Heart left ventricle (tissue), 16 donors: ENCODE results near the gene IL4R. TPM values are rescaled to one million over a fixed set of nuclear protein-coding genes. Genes with fewer than 3 reads are reported as not detected.

Source experiments
- ATAC-seq, 4 donors: fragments of 200-7000 bp; cut with Tn5 transposase; one replicate each; pipeline ENCODE4 v1.9.1; 2020 to 2022; ENCODE audit warnings: moderate library complexity in 4 of 4, mild to moderate bottlenecking in 3 of 4, moderate number of reproducible peaks in 1 of 4
- DNase-seq, 5 donors: peaks; one replicate each; pipeline ENCODE4 v3.0.0-alpha.2; 2020
- H3K27ac ChIP-seq, 12 donors: fragments of 200-600 bp; sonication (generic) in 4 of 12; one replicate each; pipeline versions ENCODE4 v1.5.0 to v1.8.0; 2016 to 2022; ENCODE audit warnings: mild to moderate bottlenecking in 2 of 12
- H3K27me3 ChIP-seq, 9 donors: fragments of 200-600 bp; sonication (generic) in 2 of 9; one replicate each; pipeline versions ENCODE4 v1.5.1 to v1.8.0; 2016 to 2022; ENCODE audit warnings: mild to moderate bottlenecking in 3 of 9
- H3K36me3 ChIP-seq, 9 donors: fragments of 200-600 bp; sonication (generic) in 2 of 9; one replicate each; pipeline versions ENCODE4 v1.5.0 to v1.8.0; 2018 to 2022; ENCODE audit warnings: mild to moderate bottlenecking in 2 of 9
- H3K4me1 ChIP-seq, 12 donors: fragments of 200-600 bp; sonication (generic) in 4 of 12; one replicate each; pipeline versions ENCODE4 v1.5.0 to v1.8.0; 2016 to 2022; ENCODE audit warnings: mild to moderate bottlenecking in 3 of 12
- H3K4me3 ChIP-seq, 12 donors: fragments of 200-600 bp; sonication (generic) in 4 of 12; one replicate each; pipeline versions ENCODE4 v1.5.0 to v1.8.0; 2017 to 2022; ENCODE audit warnings: mild to moderate bottlenecking in 9 of 12, moderate library complexity in 4 of 12
- H3K9me3 ChIP-seq, 12 donors: fragments of 200-600 bp; sonication (generic) in 4 of 12; one replicate each; pipeline versions ENCODE4 v1.5.0 to v1.8.0; 2016 to 2022; ENCODE audit warnings: mild to moderate bottlenecking in 1 of 12
- POLR2A ChIP-seq, 2 donors: fragments of 450-650 bp; IDR thresholded peaks; one replicate each; pipeline ENCODE4 v1.6.1; 2017; ENCODE audit warnings: antibody characterized with exemption in 2 of 2, mild to moderate bottlenecking in 2 of 2, moderate library complexity in 2 of 2
- WGBS, 4 donors: extraction: QIAGEN DNeasy Blood & Tissue Kit in 2 of 4; methylation state at CpG; one replicate each; pipeline versions ENCODE4 v1.1.5 to v1.1.7; 2013 to 2018; 5-methylcytosine and 5-hydroxymethylcytosine counted together
- intact Hi-C, 10 donors: fragments of 100-400 bp; cut with DNase I; formaldehyde crosslinking; loops; one replicate each; pipeline versions ENCODE4 v1.11.1 to v1.14.2; 2022
- long read RNA-seq, 3 donors: library from polyadenylated mRNA; unstranded; transcript quantifications; one replicate each; pipeline ENCODE4 v2.0.0, GENCODE V29; 2020 to 2021
- polyA plus RNA-seq, 2 donors: library from polyadenylated mRNA; stranded (reverse); fragments of 200-250 nt; gene quantifications; one replicate each; pipeline ENCODE4 v1.2.3, GENCODE V29; 2013
- total RNA-seq, 9 donors: library from RNA; depleted of rRNA in 2 of 9; stranded (reverse); fragments of >200 nt in 2 of 9; fragmentation: NEBNext Ultra II Directional in 3 of 9; extraction: Animal tissue kit (Norgen Biotek cat#: 25700) in 3 of 9; gene quantifications; one replicate each; pipeline versions ENCODE4 v1.1.0 to v1.2.4, GENCODE V29; 2016 to 2023
- TF ChIP-seq, protein P1 (sequence below), 12 donors: fragments of 200-600 bp; sonication (generic) in 4 of 12; IDR thresholded peaks; one replicate each; pipeline versions ENCODE4 v1.5.0 to v1.8.0; 2018 to 2022; ENCODE audit warnings: antibody characterized with exemption in 12 of 12, mild to moderate bottlenecking in 5 of 12
- donor health status: ischemic (EF 13 %, LVEDD 7.1; RV severe dilation, severe dysfunction).
- donor health status: healthy with polysubstance abuse.
- donor health status: DM: no; HTN: yes; CAD: no.
- donor health status: DM: no; HTN: no; CAD: no.
- donor health status: ischemic (EF 25% LVEDD 6.9; RV normal size, moderate dysfunction).
- donor health status: ischemic (EF 25% LVEDD 5.7; RV mildly dilated, moderate dysfunction).
- donor health status: healthy.
- donor health status: DM: yes; HTN: yes; CAD: no.
- donor health status: ischemic (EF 35%, LVEDD 5.7; RV mildly dilated, moderate dysfunction).
- donor health status: nonischemic (EF 11% LVEDD 7.7; RV severe dilation, severe dysfunction).
- donor health status: DM: yes; HTN: yes; CAD: no.
- donor health status: PGD.
- donor health status: ischemic (EF 29% LVEDD 5.4; RV normal size, mild dysfunction).
- donor health status: nonischemic (EF 23%, LVEDD 6.1; RV moderate dilation, normal function).

The IL4R gene
- total RNA-seq: 10 to 100 TPM in 4 of 9 donors, 1 to 10 TPM in 5; 6.7 to 47.4 (median 8.2) TPM
- polyA plus RNA-seq: 1 to 10 TPM; 5.8 to 9.9 TPM
- long read RNA-seq, donor 1, partial matches to known transcripts: 0 of 5 reads
- long read RNA-seq, donor 1, other reads (novel, unspliced or antisense): 5 of 5 reads
- long read RNA-seq, donor 2, partial matches to known transcripts: 1 of 4 reads
- long read RNA-seq, donor 2, other reads (novel, unspliced or antisense): 2 of 4 reads
- long read RNA-seq, donor 3, partial matches to known transcripts: 0 of 5 reads
- long read RNA-seq, donor 3, other reads (novel, unspliced or antisense): 2 of 5 reads

DNA sequence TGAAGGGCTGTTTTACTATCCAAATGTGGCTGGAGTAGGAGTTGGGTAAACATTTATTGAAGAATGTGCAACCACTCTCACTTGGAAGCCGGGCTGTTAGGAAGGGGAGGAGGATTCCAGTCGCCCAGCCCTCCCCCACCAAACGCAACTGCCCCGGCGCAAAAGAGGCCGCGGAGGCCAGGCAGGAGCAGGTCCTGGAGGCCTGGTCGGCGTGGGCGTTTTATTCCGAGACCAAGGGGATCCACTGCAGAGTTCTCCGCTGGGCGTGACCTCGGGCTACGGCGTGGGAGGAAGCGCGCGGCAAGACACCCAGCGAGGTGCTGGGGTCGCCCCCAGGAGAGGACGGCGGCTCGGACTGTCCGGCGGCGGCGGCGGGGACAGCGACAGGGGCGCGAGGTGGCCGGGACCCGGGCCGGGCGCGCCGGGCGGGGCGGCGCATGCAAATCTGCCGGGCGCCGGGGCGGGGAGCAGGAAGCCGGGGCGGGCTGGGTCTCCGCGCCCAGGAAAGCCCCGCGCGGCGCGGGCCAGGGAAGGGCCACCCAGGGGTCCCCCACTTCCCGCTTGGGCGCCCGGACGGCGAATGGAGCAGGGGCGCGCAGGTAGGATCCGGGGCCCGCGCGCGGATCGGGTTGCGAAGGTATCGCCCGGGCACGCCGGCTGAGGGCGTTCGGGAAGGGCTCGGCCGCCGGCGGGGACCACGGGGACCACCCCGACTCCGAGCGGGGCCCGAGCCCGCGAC lies at the start of gene IL4R:
TSS of gene IL4R (plus strand) at position 553 of the 739 bp plus-strand sequence. CDS start 26,230 bp downstream, outside the sequence.
- intact Hi-C loops: loop anchor here in 6 of 10 donors (1.0 to 10.0 kb wide), 5 partner anchors 46 to 79 kb away; partner anchors contain the start of gene NSMCE1 (in 1 of the 6)
- peak; percentile 78 to 89 (median 85) for DNase-seq
- WGBS, 4 donors: 0 to 2% (median 1%) methylated on average over 24 to 85 of the region's 85 CpGs
- Histone ChIP-seq H3K9me3 (peaks cover 0 to 4% (median 0%) of the 10 kb centered on the region in 12 donors), H3K4me1 (peaks cover 4 to 53% (median 29%) of the 10 kb centered on the region in 12 donors), H3K36me3 (peaks cover 0 to 6% (median 0%) of the 10 kb centered on the region in 9 donors), H3K4me3 (peak within 1 kb of the TSS; percentile 63 to 99 (median 86)), H3K27me3 (peaks cover 0 to 6% (median 0%) of the 10 kb centered on the region in 9 donors), H3K27ac (peak within 1 kb of the TSS; percentile 89 to 99 (median 96))
- peak; percentile 21 to 62 (median 48) for ATAC-seq
- peak in 1 of 2 donors; percentile 53 for TF ChIP-seq POLR2A (IDR thresholded peaks at IDR 0.05)
- TF ChIP-seq, protein P1, sequence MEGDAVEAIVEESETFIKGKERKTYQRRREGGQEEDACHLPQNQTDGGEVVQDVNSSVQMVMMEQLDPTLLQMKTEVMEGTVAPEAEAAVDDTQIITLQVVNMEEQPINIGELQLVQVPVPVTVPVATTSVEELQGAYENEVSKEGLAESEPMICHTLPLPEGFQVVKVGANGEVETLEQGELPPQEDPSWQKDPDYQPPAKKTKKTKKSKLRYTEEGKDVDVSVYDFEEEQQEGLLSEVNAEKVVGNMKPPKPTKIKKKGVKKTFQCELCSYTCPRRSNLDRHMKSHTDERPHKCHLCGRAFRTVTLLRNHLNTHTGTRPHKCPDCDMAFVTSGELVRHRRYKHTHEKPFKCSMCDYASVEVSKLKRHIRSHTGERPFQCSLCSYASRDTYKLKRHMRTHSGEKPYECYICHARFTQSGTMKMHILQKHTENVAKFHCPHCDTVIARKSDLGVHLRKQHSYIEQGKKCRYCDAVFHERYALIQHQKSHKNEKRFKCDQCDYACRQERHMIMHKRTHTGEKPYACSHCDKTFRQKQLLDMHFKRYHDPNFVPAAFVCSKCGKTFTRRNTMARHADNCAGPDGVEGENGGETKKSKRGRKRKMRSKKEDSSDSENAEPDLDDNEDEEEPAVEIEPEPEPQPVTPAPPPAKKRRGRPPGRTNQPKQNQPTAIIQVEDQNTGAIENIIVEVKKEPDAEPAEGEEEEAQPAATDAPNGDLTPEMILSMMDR (IDR thresholded peaks at IDR 0.05): no peak

DNA sequence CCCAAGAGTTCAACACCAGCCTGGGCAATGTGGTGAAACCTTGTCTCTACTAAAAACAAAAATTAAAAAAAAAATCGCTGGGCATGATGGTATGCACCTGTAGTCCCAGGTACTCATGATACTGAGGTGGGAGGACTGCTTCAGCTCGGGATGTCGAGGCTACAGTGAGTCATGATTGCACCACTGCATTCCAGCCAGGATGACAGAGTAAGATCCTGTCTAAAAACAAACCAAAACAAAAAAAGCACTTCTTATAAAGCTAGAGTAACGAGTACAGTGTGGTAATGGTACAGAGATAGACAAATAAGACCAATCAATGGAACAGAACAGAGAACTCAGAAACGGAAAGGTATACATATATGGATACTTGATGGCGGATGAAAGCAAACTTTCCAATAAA lies 49.6 kb upstream of the IL4R start:
- 83 to 86% (median 85%) methylated on average over 6 of the region's 6 CpGs for WGBS, 4 donors
- Histone ChIP-seq H3K27me3 (no peaks in the 10 kb centered on the region), H3K27ac (no peak overlapping the region), H3K36me3 (no peaks in the 10 kb centered on the region), H3K4me1 (peaks cover 0 to 35% (median 5%) of the 10 kb centered on the region in 12 donors), H3K9me3 (no peaks in the 10 kb centered on the region), H3K4me3 (no peak overlapping the region)
- intact Hi-C loops: loop anchor here in 1 of 10 donors (2.0 kb wide), 1 partner anchor 19 kb away; no protein-coding TSS in a partner anchor
- DNase-seq: no peak
- no peak for ATAC-seq
- TF ChIP-seq POLR2A (IDR thresholded peaks at IDR 0.05): no peak
- TF ChIP-seq, protein P1 (IDR thresholded peaks at IDR 0.05): no peak

DNA sequence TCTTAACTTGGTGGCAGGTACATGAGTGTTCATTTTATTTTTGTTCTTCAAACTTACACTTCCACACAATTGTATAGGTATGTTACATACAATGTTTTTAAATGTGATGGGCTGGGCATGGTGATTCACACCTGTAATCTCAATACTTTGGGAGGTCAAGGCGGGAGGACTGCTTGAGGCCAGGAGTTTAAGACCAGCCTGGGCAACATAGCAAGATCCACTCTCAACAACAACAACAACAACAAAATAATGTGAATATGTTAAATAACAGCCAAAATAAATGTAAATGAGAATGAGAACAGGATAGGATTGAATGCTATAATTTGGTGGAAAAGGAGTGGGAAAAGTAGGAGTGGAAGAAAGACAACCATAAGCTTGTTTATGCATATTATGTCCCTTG lies 47.8 kb upstream of the IL4R start:
- Histone ChIP-seq H3K36me3 (no peaks in the 10 kb centered on the region), H3K27me3 (no peaks in the 10 kb centered on the region), H3K4me3 (no peak overlapping the region), H3K9me3 (no peaks in the 10 kb centered on the region), H3K27ac (no peak overlapping the region), H3K4me1 (peaks cover 0 to 42% (median 8%) of the 10 kb centered on the region in 12 donors)
- intact Hi-C loops: loop anchor here in 2 of 10 donors (2.0 to 5.0 kb wide), 3 partner anchors 21 to 51 kb away; partner anchors contain the start of gene IL4R (in 1 of the 2)
- WGBS, 4 donors: 90 to 100% (median 98%) methylated on average over 1 of the region's 1 CpG
- DNase-seq: no peak
- TF ChIP-seq POLR2A (IDR thresholded peaks at IDR 0.05): no peak
- TF ChIP-seq, protein P1 (IDR thresholded peaks at IDR 0.05): no peak
- ATAC-seq: no peak
